SU-DHL-6 (cell line): ENCODE measurements around the gene MED1.

ENCODE experiments used
- CTCF ChIP-seq: fragments of 200-600 bp; sonication (generic); IDR thresholded peaks from one replicate; pipeline ENCODE4 v1.5.1; 2017; ENCODE audit warnings: antibody characterized with exemption, mild to moderate bottlenecking, low read length, moderate library complexity; ENCODE audit not compliant: insufficient read depth, poor library complexity, severe bottlenecking
- EZH2phosphoT487 ChIP-seq: fragments of 200-600 bp; sonication (generic), shearing (Covaris generic); conservative IDR thresholded peaks from 2 replicates; pipeline ENCODE4 v1.6.1; 2018; ENCODE audit warnings: mild to moderate bottlenecking, antibody characterized with exemption, low read length, moderate library complexity, mixed read lengths

GRCh38 chr17:39404542-39405378, 46.3 kb downstream of the MED1 start:
- TF ChIP-seq CTCF (no peak), EZH2phosphoT487 (no peak)
